ENCODE measurements around the gene KL. TPM values are rescaled to one million over a fixed set of nuclear protein-coding genes. Genes with fewer than 3 reads are reported as not detected.

KL gene
- polyA plus RNA-seq, 1 donor (not counting 4 experiments of a cell fraction or from before 2014, with no cell fraction given): not detected

- Histone ChIP-seq H3K27ac (ENCODE audit: control insufficient read depth, insufficient read depth, low read length) (no peak overlapping the region), H3K9me1 (ENCODE audit: control insufficient read depth, extremely low read depth, insufficient read depth, low read length) (no peaks in the 10 kb centered on the region), H3K9me3 (ENCODE audit: control insufficient read depth, low read depth, low read length) (no peaks in the 10 kb centered on the region), H3K4me2 (ENCODE audit: control insufficient read depth, extremely low read depth, insufficient read depth, low read depth, low read length) (no peak overlapping the region), H3K27me3 (ENCODE audit: control insufficient read depth, extremely low read depth, insufficient read depth, low read length) (peaks cover 44% of the 10 kb centered on the region), H3K4me1 (ENCODE audit: control insufficient read depth, extremely low read depth, insufficient read depth, low read length) (peaks cover 2% of the 10 kb centered on the region), H3K9ac (ENCODE audit: control insufficient read depth, extremely low read depth, insufficient read depth, low read length) (no peak overlapping the region), H3K36me3 (ENCODE audit: control insufficient read depth in 2 of 2, extremely low read depth in 1 of 2, insufficient read depth in 2 of 2, low read length in 2 of 2) (no peaks in the 10 kb centered on the region), H2AFZ (ENCODE audit: control insufficient read depth, low read length) (no peak overlapping the region), H4K20me1 (ENCODE audit: control insufficient read depth, extremely low read depth, insufficient read depth, low read length) (no peaks in the 10 kb centered on the region), H3K4me3 (ENCODE audit: control insufficient read depth in 2 of 3, extremely low read depth in 1 of 3, insufficient read depth in 2 of 3, low read depth in 1 of 3, low read length in 3 of 3) (no peak overlapping the region), H3K79me2 (ENCODE audit: control insufficient read depth, insufficient read depth, low read length) (no peaks in the 10 kb centered on the region)
- TF ChIP-seq, protein P1, sequence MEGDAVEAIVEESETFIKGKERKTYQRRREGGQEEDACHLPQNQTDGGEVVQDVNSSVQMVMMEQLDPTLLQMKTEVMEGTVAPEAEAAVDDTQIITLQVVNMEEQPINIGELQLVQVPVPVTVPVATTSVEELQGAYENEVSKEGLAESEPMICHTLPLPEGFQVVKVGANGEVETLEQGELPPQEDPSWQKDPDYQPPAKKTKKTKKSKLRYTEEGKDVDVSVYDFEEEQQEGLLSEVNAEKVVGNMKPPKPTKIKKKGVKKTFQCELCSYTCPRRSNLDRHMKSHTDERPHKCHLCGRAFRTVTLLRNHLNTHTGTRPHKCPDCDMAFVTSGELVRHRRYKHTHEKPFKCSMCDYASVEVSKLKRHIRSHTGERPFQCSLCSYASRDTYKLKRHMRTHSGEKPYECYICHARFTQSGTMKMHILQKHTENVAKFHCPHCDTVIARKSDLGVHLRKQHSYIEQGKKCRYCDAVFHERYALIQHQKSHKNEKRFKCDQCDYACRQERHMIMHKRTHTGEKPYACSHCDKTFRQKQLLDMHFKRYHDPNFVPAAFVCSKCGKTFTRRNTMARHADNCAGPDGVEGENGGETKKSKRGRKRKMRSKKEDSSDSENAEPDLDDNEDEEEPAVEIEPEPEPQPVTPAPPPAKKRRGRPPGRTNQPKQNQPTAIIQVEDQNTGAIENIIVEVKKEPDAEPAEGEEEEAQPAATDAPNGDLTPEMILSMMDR (optimal IDR thresholded peaks at IDR 0.05 in 1 of 3, IDR thresholded peaks at IDR 0.05 in 1 of 3, conservative IDR thresholded peaks at IDR 0.05 in 1 of 3; ENCODE audit: extremely low read depth in 1 of 3, insufficient read depth in 2 of 3, low read length in 3 of 3): no peak
- no peak for TF ChIP-seq EZH2 (IDR thresholded peaks at IDR 0.05; ENCODE audit: low read length)
- dilution Hi-C loops (cut with MboI; ENCODE audit: extremely low pct_ligation_motif_present, low sequenced_read_pairs): no loop called here
- FAIRE-seq (no peak), DNase-seq (ENCODE audit: low read depth, low spot score) (no peak)
Measured at GRCh38 chr13:33014291-33014690, 1.9 kb upstream of the KL start.

DNA sequence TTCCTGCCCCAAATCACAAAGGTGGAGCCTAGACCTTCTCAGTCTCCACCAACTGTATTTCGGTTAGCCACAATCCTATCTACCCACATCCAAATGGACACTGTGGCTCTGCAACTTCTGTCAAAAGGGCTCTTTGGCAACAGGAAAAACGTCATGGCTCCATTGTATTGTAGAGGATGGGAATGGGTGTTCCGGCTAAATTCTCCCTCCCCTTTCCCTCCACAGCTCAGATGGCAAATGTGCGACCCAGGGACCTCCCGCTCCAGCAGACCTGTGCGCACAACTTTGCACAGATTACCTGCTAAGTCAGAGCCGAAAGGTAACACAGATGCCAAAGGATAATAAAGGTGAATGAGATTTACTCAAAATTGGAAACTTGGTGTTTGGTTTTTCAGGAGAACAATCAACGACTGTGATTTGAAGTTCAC, 968 bp upstream of the KL start:
- Histone ChIP-seq H3K27me3 (ENCODE audit: control insufficient read depth, extremely low read depth, insufficient read depth, low read length) (peaks cover 54% of the 10 kb centered on the region), H3K36me3 (ENCODE audit: control insufficient read depth in 2 of 2, extremely low read depth in 1 of 2, insufficient read depth in 2 of 2, low read length in 2 of 2) (no peaks in the 10 kb centered on the region), H3K9me1 (ENCODE audit: control insufficient read depth, extremely low read depth, insufficient read depth, low read length) (no peaks in the 10 kb centered on the region), H3K27ac (ENCODE audit: control insufficient read depth, insufficient read depth, low read length) (no peak overlapping the region), H3K4me1 (ENCODE audit: control insufficient read depth, extremely low read depth, insufficient read depth, low read length) (peaks cover 2% of the 10 kb centered on the region), H2AFZ (ENCODE audit: control insufficient read depth, low read length) (no peak overlapping the region), H3K4me2 (ENCODE audit: control insufficient read depth, extremely low read depth, insufficient read depth, low read depth, low read length) (no peak overlapping the region), H4K20me1 (ENCODE audit: control insufficient read depth, extremely low read depth, insufficient read depth, low read length) (no peaks in the 10 kb centered on the region), H3K79me2 (ENCODE audit: control insufficient read depth, insufficient read depth, low read length) (no peaks in the 10 kb centered on the region), H3K9me3 (ENCODE audit: control insufficient read depth, low read depth, low read length) (no peaks in the 10 kb centered on the region), H3K9ac (ENCODE audit: control insufficient read depth, extremely low read depth, insufficient read depth, low read length) (no peak overlapping the region), H3K4me3 (ENCODE audit: control insufficient read depth in 2 of 3, extremely low read depth in 1 of 3, insufficient read depth in 2 of 3, low read depth in 1 of 3, low read length in 3 of 3) (no peak overlapping the region)
- no peak for FAIRE-seq
- dilution Hi-C loops (cut with MboI; ENCODE audit: extremely low pct_ligation_motif_present, low sequenced_read_pairs): no loop called here
- no peak for DNase-seq (ENCODE audit: low read depth, low spot score)
- TF ChIP-seq, protein P1 (optimal IDR thresholded peaks at IDR 0.05 in 1 of 3, IDR thresholded peaks at IDR 0.05 in 1 of 3, conservative IDR thresholded peaks at IDR 0.05 in 1 of 3; ENCODE audit: extremely low read depth in 1 of 3, insufficient read depth in 2 of 3, low read length in 3 of 3): no peak
- TF ChIP-seq EZH2 (IDR thresholded peaks at IDR 0.05; ENCODE audit: low read length): no peak
